Bronchial epithelial cell (primary cell): ENCODE results near the gene SORCS2. TPM values are rescaled to one million over a fixed set of nuclear protein-coding genes. Genes with fewer than 3 reads are reported as not detected.

Source experiments
- DNase-seq: peaks from one replicate; pipeline ENCODE4 v3.0.0-alpha.2; 2010; ENCODE audit warnings: low read depth
- FAIRE-seq: peaks from 2 replicates; lab custom pipeline; 2011; peaks lifted over from hg19 to GRCh38; lab: Jason Lieb, UNC
- H3K27me3 ChIP-seq: 2 replicates; pipeline ENCODE4 v1.5.1; 2011; ENCODE audit warnings: low read length; ENCODE audit not compliant: control insufficient read depth, insufficient read depth
- H3K36me3 ChIP-seq: 2 replicates; pipeline ENCODE4 v1.5.1; 2011; ENCODE audit warnings: low read length; ENCODE audit not compliant: control insufficient read depth, insufficient read depth
- H3K4me3 ChIP-seq: 2 replicates; pipeline ENCODE4 v1.5.1; 2011; ENCODE audit warnings: mild to moderate bottlenecking, low read depth, low read length, control low read depth
- CTCF ChIP-seq: IDR thresholded peaks from 2 replicates; pipeline ENCODE4 v1.5.1; 2011; ENCODE audit warnings: mild to moderate bottlenecking, moderate library complexity, low read length, control low read depth, inconsistent platforms; ENCODE audit not compliant: insufficient read depth, severe bottlenecking
- total RNA-seq: library from RNA; depleted of rRNA; stranded (reverse); fragments of >200 nt; gene quantifications from 2 replicates; pipeline ENCODE4 v1.2.1, GENCODE V29; 2014

Gene SORCS2
- total RNA-seq, 1 donor from 2014 or later: under 0.01 TPM

GRCh38 chr4:7157666-7158065 lies 34.7 kb upstream of the SORCS2 start:
- Histone ChIP-seq H3K4me3 (no peak overlapping the region), H3K36me3 (no peaks in the 10 kb centered on the region), H3K27me3 (no peaks in the 10 kb centered on the region)
- FAIRE-seq (no peak), DNase-seq (no peak)
- TF ChIP-seq CTCF: no peak

- H3K36me3 ChIP-seq: no peaks in the 10 kb centered on the region
- H3K4me3 ChIP-seq: no peak overlapping the region
- no peak for FAIRE-seq
- TF ChIP-seq CTCF: no peak
- no peak for DNase-seq
- no peaks in the 10 kb centered on the region for H3K27me3 ChIP-seq
These were observed 34.1 kb upstream of the SORCS2 start for GRCh38 chr4:7158081-7158750.

- Histone ChIP-seq H3K4me3 (no peak overlapping the region), H3K27me3 (no peaks in the 10 kb centered on the region), H3K36me3 (no peaks in the 10 kb centered on the region)
- DNase-seq (no peak), FAIRE-seq (no peak)
- no peak for TF ChIP-seq CTCF
These were observed 33.3 kb upstream of the SORCS2 start for GRCh38 chr4:7158991-7159390.

- Histone ChIP-seq H3K36me3 (no peaks in the 10 kb centered on the region), H3K4me3 (no peak overlapping the region), H3K27me3 (no peaks in the 10 kb centered on the region)
- FAIRE-seq (no peak), DNase-seq (no peak)
- TF ChIP-seq CTCF: no peak
These were observed 32.4 kb upstream of the SORCS2 start for GRCh38 chr4:7159923-7160322.

GRCh38 chr4:7160439-7160838 lies 31.9 kb upstream of the SORCS2 start:
- Histone ChIP-seq H3K36me3 (no peaks in the 10 kb centered on the region), H3K27me3 (no peaks in the 10 kb centered on the region), H3K4me3 (no peak overlapping the region)
- TF ChIP-seq CTCF: no peak
- DNase-seq (no peak), FAIRE-seq (no peak)

- FAIRE-seq: no peak
- no peak for TF ChIP-seq CTCF
- H3K36me3 ChIP-seq: no peaks in the 10 kb centered on the region
- DNase-seq: no peak
- no peak overlapping the region for H3K4me3 ChIP-seq
- no peaks in the 10 kb centered on the region for H3K27me3 ChIP-seq
These were observed 31.3 kb upstream of the SORCS2 start for GRCh38 chr4:7160951-7161440.
